ENCODE data around the gene GPX2. TPM values are rescaled to one million over a fixed set of nuclear protein-coding genes. Genes with fewer than 3 reads are reported as not detected.

Gene GPX2
- total and polyA plus RNA-seq, 2 donors (not counting 3 experiments of a cell fraction or from before 2014, with no cell fraction given): not detected

DNA sequence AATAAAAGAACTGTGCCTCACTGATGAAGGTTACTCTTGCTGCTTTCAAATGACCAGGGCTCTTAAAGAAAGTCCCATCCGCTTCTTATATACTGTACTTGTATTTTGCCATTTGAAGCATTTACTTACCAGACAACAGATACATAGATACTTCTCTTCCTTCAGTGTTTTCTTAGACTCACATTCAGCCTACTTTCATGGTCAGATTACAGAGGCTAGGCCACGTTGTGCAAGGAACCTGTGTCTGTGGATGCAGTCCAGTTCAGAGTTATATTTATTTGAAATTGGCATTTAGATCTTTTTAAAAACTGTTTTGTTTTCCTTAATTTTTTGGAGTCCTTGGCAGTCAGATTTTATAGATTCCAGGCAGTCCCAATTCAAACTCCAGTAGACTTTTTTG is 22.1 kb downstream of the GPX2 start:
- Histone ChIP-seq H3K4me1 (ENCODE audit: control insufficient read depth, extremely low read depth, insufficient read depth, low read length) (peaks cover 6% of the 10 kb centered on the region), H3K27ac (ENCODE audit: insufficient read depth, low read depth, low read length) (no peak overlapping the region), H3K36me3 (ENCODE audit: control insufficient read depth in 2 of 2, extremely low read depth in 1 of 2, insufficient read depth in 2 of 2, low read length in 2 of 2) (no peaks in the 10 kb centered on the region), H3K79me2 (ENCODE audit: control insufficient read depth, insufficient read depth, low read length) (peaks cover 23% of the 10 kb centered on the region), H3K9ac (replicated peaks; ENCODE audit: extremely low read depth, insufficient read depth, low read length) (no peak overlapping the region), H3K4me3 (replicated peaks in 1 of 3; ENCODE audit: insufficient read depth in 1 of 3, low read depth in 1 of 3, low read length in 3 of 3) (no peak overlapping the region), H3K27me3 (ENCODE audit: control insufficient read depth in 2 of 2, insufficient read depth in 2 of 2, low read length in 2 of 2) (no peaks in the 10 kb centered on the region), H4K20me1 (replicated peaks; ENCODE audit: control insufficient read depth, extremely low read depth, insufficient read depth, low read length) (peaks cover 3% of the 10 kb centered on the region), H3K9me1 (replicated peaks; ENCODE audit: control insufficient read depth, extremely low read depth, insufficient read depth, low read length) (no peaks in the 10 kb centered on the region), H3K9me3 (replicated peaks; ENCODE audit: control insufficient read depth, insufficient read depth, low read length) (no peaks in the 10 kb centered on the region), H2AFZ (ENCODE audit: low read depth, low read length) (no peak overlapping the region), H3K4me2 (ENCODE audit: insufficient read depth, low read length) (no peak overlapping the region)
- DNase-seq (ENCODE audit: low read depth, low spot score): no peak
- BruUV-seq (replicated peaks): no TSS peak
- CTCF ChIA-PET: interaction anchor here (1.4 kb wide), 1 partner anchor 10 kb away, joined by 3 read pairs; no protein-coding TSS in a partner anchor
- dilution Hi-C loops (cut with MboI; ENCODE audit: extremely low pct_ligation_motif_present, low sequenced_read_pairs) (no loop called here), intact Hi-C loops (cut with micrococcal nuclease) (no loop called here)
- FAIRE-seq: no peak
- POLR2A ChIA-PET: no interaction called here
- TF ChIP-seq FOS (IDR thresholded peaks at IDR 0.05; ENCODE audit: borderline replicate concordance, insufficient read depth, low read length): no peak
- TF ChIP-seq, protein P1, sequence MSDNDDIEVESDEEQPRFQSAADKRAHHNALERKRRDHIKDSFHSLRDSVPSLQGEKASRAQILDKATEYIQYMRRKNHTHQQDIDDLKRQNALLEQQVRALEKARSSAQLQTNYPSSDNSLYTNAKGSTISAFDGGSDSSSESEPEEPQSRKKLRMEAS (IDR thresholded peaks at IDR 0.05; ENCODE audit: insufficient read depth, insufficient read length): no peak
- TF ChIP-seq POLR2A (IDR thresholded peaks at IDR 0.05; ENCODE audit: low read depth, low read length): no peak

DNA sequence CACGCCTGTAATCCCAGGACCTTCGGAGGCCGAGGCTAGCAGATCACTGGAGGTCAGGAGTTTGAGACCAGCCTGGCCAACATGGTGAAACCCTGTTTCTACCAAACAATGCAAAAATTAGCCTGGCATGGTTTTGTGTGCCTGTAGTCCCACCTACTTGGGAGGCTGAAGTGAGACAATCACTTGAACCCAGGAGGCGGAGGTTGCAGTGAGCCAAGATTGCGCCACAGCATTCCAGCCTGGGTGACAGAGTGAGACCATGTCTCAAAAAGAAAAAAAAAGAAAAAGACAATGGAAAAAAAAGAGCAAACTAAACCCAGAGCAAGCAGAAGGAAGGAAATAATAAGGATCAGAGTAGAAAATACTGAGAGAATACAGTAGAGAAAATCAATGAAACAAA is 22.9 kb downstream of the GPX2 start:
- H3K4me2 ChIP-seq (ENCODE audit: insufficient read depth, low read length): no peak overlapping the region
- no peak overlapping the region for H3K4me3 ChIP-seq (replicated peaks in 1 of 3; ENCODE audit: insufficient read depth in 1 of 3, low read depth in 1 of 3, low read length in 3 of 3)
- BruUV-seq (replicated peaks): no TSS peak
- no peak for DNase-seq (ENCODE audit: low read depth, low spot score)
- dilution Hi-C loops (cut with MboI; ENCODE audit: extremely low pct_ligation_motif_present, low sequenced_read_pairs) (no loop called here), intact Hi-C loops (cut with micrococcal nuclease) (no loop called here)
- no peaks in the 10 kb centered on the region for H3K27me3 ChIP-seq (ENCODE audit: control insufficient read depth in 2 of 2, insufficient read depth in 2 of 2, low read length in 2 of 2)
- H3K4me1 ChIP-seq (ENCODE audit: control insufficient read depth, extremely low read depth, insufficient read depth, low read length): peaks cover 13% of the 10 kb centered on the region
- ChIA-PET CTCF (no interaction called here), POLR2A (no interaction called here)
- no peak overlapping the region for H3K27ac ChIP-seq (ENCODE audit: insufficient read depth, low read depth, low read length)
- no peak overlapping the region for H2AFZ ChIP-seq (ENCODE audit: low read depth, low read length)
- TF ChIP-seq MYC (IDR thresholded peaks at IDR 0.05; ENCODE audit: low read depth, low read length) (no peak), POLR2A (IDR thresholded peaks at IDR 0.05; ENCODE audit: low read depth, low read length) (no peak), POLR2AphosphoS5 (IDR thresholded peaks at IDR 0.05; ENCODE audit: insufficient read depth, low read depth, low read length) (no peak), FOS (IDR thresholded peaks at IDR 0.05; ENCODE audit: borderline replicate concordance, insufficient read depth, low read length) (no peak), JUN (IDR thresholded peaks at IDR 0.05; ENCODE audit: borderline replicate concordance, insufficient read depth, insufficient read length, low read depth) (no peak)
- TF ChIP-seq, protein P1 (IDR thresholded peaks at IDR 0.05; ENCODE audit: insufficient read depth, insufficient read length): no peak
- peaks cover 3% of the 10 kb centered on the region for H4K20me1 ChIP-seq (replicated peaks; ENCODE audit: control insufficient read depth, extremely low read depth, insufficient read depth, low read length)
- H3K79me2 ChIP-seq (ENCODE audit: control insufficient read depth, insufficient read depth, low read length): peaks cover 32% of the 10 kb centered on the region
- H3K9me1 ChIP-seq (replicated peaks; ENCODE audit: control insufficient read depth, extremely low read depth, insufficient read depth, low read length): no peaks in the 10 kb centered on the region
- H3K36me3 ChIP-seq (ENCODE audit: control insufficient read depth in 2 of 2, extremely low read depth in 1 of 2, insufficient read depth in 2 of 2, low read length in 2 of 2): no peaks in the 10 kb centered on the region
- no peak overlapping the region for H3K9ac ChIP-seq (replicated peaks; ENCODE audit: extremely low read depth, insufficient read depth, low read length)
- FAIRE-seq: no peak
- H3K9me3 ChIP-seq (replicated peaks; ENCODE audit: control insufficient read depth, insufficient read depth, low read length): no peaks in the 10 kb centered on the region
